Thyroid gland (tissue), 4 donors: ENCODE results near the gene CAPZB. TPM values are rescaled to one million over a fixed set of nuclear protein-coding genes. Genes with fewer than 3 reads are reported as not detected.

Experiments used
- DNase-seq, 2 donors: peaks; one replicate each; pipeline ENCODE4 v3.0.0-alpha.2; 2019
- H3K27ac ChIP-seq, 3 donors: fragments of 200-600 bp; sonication (generic); 1 replicate in 2 of 3; 2 replicates in 1 of 3; pipeline ENCODE4 v1.5.1; 2016 to 2019; ENCODE audit warnings: mild to moderate bottlenecking in 1 of 3, moderate library complexity in 1 of 3
- H3K27me3 ChIP-seq: fragments of 200-600 bp; sonication (generic); one replicate; pipeline ENCODE4 v1.5.1; 2019
- H3K36me3 ChIP-seq, 2 donors: fragments of 200-600 bp; sonication (generic); one replicate each; pipeline ENCODE4 v1.5.1; 2016 to 2019
- H3K4me1 ChIP-seq, 2 donors: fragments of 200-600 bp; sonication (generic); one replicate each; pipeline ENCODE4 v1.5.1; 2017 to 2019
- H3K4me3 ChIP-seq, 3 donors: fragments of 200-600 bp; sonication (generic); replicated peaks in 1 of 3; 1 replicate in 2 of 3; 2 replicates in 1 of 3; pipeline ENCODE4 v1.5.1; 2016; ENCODE audit warnings: mild to moderate bottlenecking in 1 of 3
- H3K9me3 ChIP-seq: fragments of 200-600 bp; sonication (generic); one replicate; pipeline ENCODE4 v1.5.1; 2017
- CTCF ChIP-seq, 6 experiments: fragments of 200-600 bp in 3 of 6; fragments of 450-650 bp in 3 of 6; sonication (generic) in 3 of 6; IDR thresholded peaks; one replicate each; pipeline ENCODE4 v1.5.1; 2016 to 2019; ENCODE audit warnings: antibody characterized with exemption in 6 of 6, mild to moderate bottlenecking in 2 of 6, inconsistent platforms in 1 of 6, moderate library complexity in 1 of 6
- POLR2A ChIP-seq, 2 donors: fragments of 450-650 bp; IDR thresholded peaks; one replicate each; pipeline ENCODE4 v1.6.1; 2017; ENCODE audit warnings: antibody characterized with exemption in 2 of 2, mild to moderate bottlenecking in 2 of 2, moderate library complexity in 1 of 2
- WGBS, 2 donors: methylation state at CpG; one replicate each; pipeline ENCODE4 v1.1.5; 2017; 5-methylcytosine and 5-hydroxymethylcytosine counted together
- intact Hi-C: fragments of 100-400 bp; cut with DNase I; formaldehyde crosslinking; loops from one replicate; pipeline ENCODE4 v1.15.1; 2023
- total RNA-seq, 4 donors: library from RNA; depleted of rRNA; stranded (reverse); fragments of >200 nt; gene quantifications; one replicate each; pipeline ENCODE4 v1.2.3, GENCODE V29; 2016

Gene CAPZB
- total RNA-seq, 4 donors from 2014 or later = 75.4 to 116 (median 93.1) TPM

- H3K27me3 ChIP-seq = no peaks in the 10 kb centered on the region
- TF ChIP-seq CTCF (IDR thresholded peaks at IDR 0.05) (no peak), POLR2A (IDR thresholded peaks at IDR 0.05) (no peak)
- intact Hi-C loops = no loop called here
- no peaks in the 10 kb centered on the region for H3K36me3 ChIP-seq
- 84 to 87% methylated on average over 8 of the region's 8 CpGs for WGBS, 2 donors
- peak overlapping the region in 1 of 3 donors; percentile 45 for H3K27ac ChIP-seq
- no peak overlapping the region for H3K4me3 ChIP-seq
- H3K4me1 ChIP-seq = peaks cover 68 to 86% of the 10 kb centered on the region in 2 donors
- H3K9me3 ChIP-seq = no peaks in the 10 kb centered on the region
- no peak for DNase-seq
These were observed 30.0 kb downstream of the CAPZB start for GRCh38 chr1:19455353-19455752.

- no peak overlapping the region for H3K4me3 ChIP-seq
- peak in 1 of 2 donors; percentile 40 for DNase-seq
- no peak for TF ChIP-seq POLR2A (IDR thresholded peaks at IDR 0.05)
- TF ChIP-seq CTCF (IDR thresholded peaks at IDR 0.05) = no peak
- peak overlapping the region; percentile 42 to 51 (median 45) for H3K27ac ChIP-seq
- 31 to 37% methylated on average over 11 of the region's 11 CpGs for WGBS, 2 donors
- peaks cover 74 to 94% of the 10 kb centered on the region in 2 donors for H3K4me1 ChIP-seq
- intact Hi-C loops = no loop called here
- no peaks in the 10 kb centered on the region for H3K27me3 ChIP-seq
- no peaks in the 10 kb centered on the region for H3K36me3 ChIP-seq
- H3K9me3 ChIP-seq = no peaks in the 10 kb centered on the region
These were observed 30.8 kb downstream of the CAPZB start for GRCh38 chr1:19454265-19455146.

GRCh38 chr1:19453741-19454201 is 31.6 kb downstream of the CAPZB start:
- Histone ChIP-seq H3K36me3 (no peaks in the 10 kb centered on the region), H3K9me3 (no peaks in the 10 kb centered on the region), H3K27me3 (no peaks in the 10 kb centered on the region), H3K4me1 (peaks cover 77 to 94% of the 10 kb centered on the region in 2 donors), H3K27ac (peak overlapping the region; percentile 42 to 51 (median 45)), H3K4me3 (no peak overlapping the region)
- no peak for DNase-seq
- no peak for TF ChIP-seq POLR2A (IDR thresholded peaks at IDR 0.05)
- TF ChIP-seq CTCF (IDR thresholded peaks at IDR 0.05) = no peak
- intact Hi-C loops = no loop called here
- 63 to 67% methylated on average over 2 to 3 of the region's 3 CpGs for WGBS, 2 donors

GRCh38 chr1:19452221-19452663 is 33.1 kb downstream of the CAPZB start:
- Histone ChIP-seq H3K4me3 (no peak overlapping the region), H3K36me3 (no peaks in the 10 kb centered on the region), H3K27me3 (no peaks in the 10 kb centered on the region), H3K4me1 (peaks cover 74 to 94% of the 10 kb centered on the region in 2 donors), H3K27ac (peak overlapping the region in 2 of 3 donors; percentile 42 to 89), H3K9me3 (no peaks in the 10 kb centered on the region)
- TF ChIP-seq CTCF (IDR thresholded peaks at IDR 0.05) (no peak), POLR2A (IDR thresholded peaks at IDR 0.05) (no peak)
- intact Hi-C loops = no loop called here
- 73 to 78% methylated on average over 12 of the region's 12 CpGs for WGBS, 2 donors
- peak in 1 of 2 donors; percentile 49 for DNase-seq
